Endothelial cell of umbilical vein (primary cell): Measurements from ENCODE around the gene TMF1. TPM values are rescaled to one million over a fixed set of nuclear protein-coding genes. Genes with fewer than 3 reads are reported as not detected.

Experiments used
- BruUV-seq: library from RNA; stranded (reverse); fragments of 400-500 nt; replicated peaks from 2 replicates; lab custom pipeline; 2021; lab: Mats Ljungman, UMichigan
- CTCF ChIA-PET: fragments of 300-600, 350-600 bp; sonication (Branson Sonifier 250); formaldehyde crosslinking; loops from one replicate; lab custom pipeline; 2021; ENCODE audit warnings: antibody characterized with exemption, inconsistent platforms; lab: Charles Lee
- POLR2A ChIA-PET: fragments of 300-600, 350-600 bp; sonication (Branson Sonifier 250); formaldehyde crosslinking; loops from one replicate; lab custom pipeline; 2021; ENCODE audit warnings: antibody characterized with exemption, inconsistent platforms; lab: Charles Lee
- DNase-seq: peaks from one replicate; pipeline ENCODE4 v3.0.0-alpha.2; 2011; ENCODE audit warnings: low read depth, low spot score
- FAIRE-seq: peaks from 2 replicates; lab custom pipeline; 2011; peaks lifted over from hg19 to GRCh38; lab: Jason Lieb, UNC
- H2AFZ ChIP-seq: 2 replicates; pipeline ENCODE4 v1.6.0; 2012; ENCODE audit warnings: low read depth, low read length, control low read depth, inconsistent platforms
- H3K27ac ChIP-seq: 2 replicates; pipeline ENCODE4 v1.5.1; 2011; ENCODE audit warnings: low read depth, mild to moderate bottlenecking, control low read depth, low read length, moderate library complexity; ENCODE audit not compliant: insufficient read depth
- H3K27me3 ChIP-seq, 2 experiments: 2 replicates each; pipeline versions ENCODE4 v1.6.0 to v1.6.1; 2011; ENCODE audit warnings: low read length in 2 of 2, mixed read lengths in 1 of 2; ENCODE audit not compliant: control insufficient read depth in 2 of 2, insufficient read depth in 2 of 2
- H3K36me3 ChIP-seq, 2 experiments: 2 replicates in 1 of 2; 3 replicates in 1 of 2; pipeline ENCODE4 v1.5.1; 2011; ENCODE audit warnings: low read length in 2 of 2, mild to moderate bottlenecking in 1 of 2, moderate library complexity in 1 of 2; ENCODE audit not compliant: control insufficient read depth in 2 of 2, insufficient read depth in 2 of 2; ENCODE audit errors: extremely low read depth in 1 of 2
- H3K4me1 ChIP-seq: 3 replicates; pipeline ENCODE4 v1.5.1; 2011; ENCODE audit warnings: mild to moderate bottlenecking, low read length; ENCODE audit not compliant: control insufficient read depth, insufficient read depth; ENCODE audit errors: extremely low read depth
- H3K4me2 ChIP-seq: 2 replicates; pipeline ENCODE4 v1.6.1; 2011; ENCODE audit warnings: low read length, control low read depth, mixed read lengths; ENCODE audit not compliant: insufficient read depth
- H3K4me3 ChIP-seq, 3 experiments: fragments of 200-600 bp in 1 of 3; sonication (generic), shearing (Covaris generic) in 1 of 3; replicated peaks in 1 of 3; 2 replicates each; pipeline ENCODE4 v1.5.1; 2011 to 2016; ENCODE audit warnings: control low read depth in 3 of 3, low read length in 3 of 3, mild to moderate bottlenecking in 2 of 3, inconsistent platforms in 1 of 3, low read depth in 1 of 3, moderate library complexity in 1 of 3; ENCODE audit not compliant: insufficient read depth in 1 of 3
- H3K79me2 ChIP-seq: 2 replicates; pipeline ENCODE4 v1.6.0; 2012; ENCODE audit warnings: low read length, inconsistent platforms; ENCODE audit not compliant: control insufficient read depth, insufficient read depth
- H3K9ac ChIP-seq: replicated peaks from 2 replicates; pipeline ENCODE3; 2011; ENCODE audit warnings: low read length, control low read depth; ENCODE audit not compliant: insufficient read depth; ENCODE audit errors: extremely low read depth
- H3K9me1 ChIP-seq: replicated peaks from 3 replicates; pipeline ENCODE4 v1.6.0; 2011; ENCODE audit warnings: mild to moderate bottlenecking, low read length; ENCODE audit not compliant: control insufficient read depth, insufficient read depth; ENCODE audit errors: extremely low read depth
- H3K9me3 ChIP-seq: replicated peaks from 2 replicates; pipeline ENCODE4 v1.5.1; 2012; ENCODE audit warnings: low read length, inconsistent platforms; ENCODE audit not compliant: control insufficient read depth, insufficient read depth
- H4K20me1 ChIP-seq: replicated peaks from 2 replicates; pipeline ENCODE3; 2011; ENCODE audit warnings: mild to moderate bottlenecking, low read length; ENCODE audit not compliant: control insufficient read depth, insufficient read depth; ENCODE audit errors: extremely low read depth
- EZH2 ChIP-seq: IDR thresholded peaks from 2 replicates; pipeline ENCODE4 v1.6.1; 2012; ENCODE audit warnings: borderline replicate concordance, low read depth, mild to moderate bottlenecking, moderate library complexity, low read length, inconsistent platforms; ENCODE audit not compliant: severe bottlenecking
- FOS ChIP-seq: IDR thresholded peaks from 2 replicates; pipeline ENCODE4 v1.6.1; 2011; ENCODE audit warnings: mild to moderate bottlenecking, low read length, moderate library complexity, borderline replicate concordance; ENCODE audit not compliant: insufficient read depth
- GATA2 ChIP-seq: IDR thresholded peaks from 2 replicates; pipeline ENCODE4 v1.7.0; 2011; ENCODE audit warnings: low read depth, mild to moderate bottlenecking, moderate library complexity, mixed read lengths, low read length; ENCODE audit not compliant: insufficient read length, insufficient read depth
- JUN ChIP-seq: IDR thresholded peaks from 2 replicates; pipeline ENCODE4 v1.6.1; 2011; ENCODE audit warnings: borderline replicate concordance, low read depth; ENCODE audit not compliant: insufficient read length, insufficient read depth
- MYC ChIP-seq: IDR thresholded peaks from one replicate; pipeline ENCODE4 v1.6.1; 2011; ENCODE audit warnings: mild to moderate bottlenecking, low read depth, low read length
- POLR2A ChIP-seq: IDR thresholded peaks from 2 replicates; pipeline ENCODE4 v1.6.1; 2012; ENCODE audit warnings: low read depth, mild to moderate bottlenecking, control low read depth, low read length
- POLR2AphosphoS5 ChIP-seq: IDR thresholded peaks from 2 replicates; pipeline ENCODE4 v1.6.1; 2012; ENCODE audit warnings: low read depth, mild to moderate bottlenecking, control low read depth, low read length, moderate library complexity; ENCODE audit not compliant: insufficient read depth
- dilution Hi-C: fragments of 300-500 bp; cut with MboI; formaldehyde crosslinking; loops from one replicate; pipeline ENCODE4 v1.15.0; 2019; ENCODE audit warnings: low sequenced_read_pairs; ENCODE audit not compliant: extremely low pct_ligation_motif_present
- intact Hi-C: fragments of 100-400 bp; cut with micrococcal nuclease; formaldehyde crosslinking; loops from one replicate; pipeline ENCODE4 v1.10.0; 2022
- polyA plus RNA-seq, 4 experiments: library from polyadenylated mRNA; depleted of rRNA in 3 of 4; stranded (reverse) in 3 of 4; unstranded in 1 of 4; fragments of >200 nt; gene quantifications; 2 replicates each; pipeline versions ENCODE4 v1.2.1 to v1.2.3, GENCODE V29; 2011 to 2012; ENCODE audit warnings: missing spikeins in 1 of 4
- total RNA-seq: library from RNA; stranded (reverse); gene quantifications from 2 replicates; pipeline ENCODE4 v1.2.3, GENCODE V29; 2021
- TF ChIP-seq, protein P1 (sequence below), 2 donors: IDR thresholded peaks; 1 replicate in 1 of 2; 2 replicates in 1 of 2; pipeline ENCODE4 v1.5.1; 2011; ENCODE audit warnings: low read length in 2 of 2, mild to moderate bottlenecking in 2 of 2, moderate library complexity in 2 of 2, control low read depth in 1 of 2, inconsistent platforms in 1 of 2, low read depth in 1 of 2; ENCODE audit not compliant: insufficient read depth in 1 of 2; ENCODE audit errors: extremely low read depth in 1 of 2
- TF ChIP-seq, protein P2 (sequence below): IDR thresholded peaks from 2 replicates; pipeline ENCODE4 v1.6.1; 2011; ENCODE audit not compliant: insufficient read depth, insufficient read length

TMF1 gene
- total and polyA plus RNA-seq, 2 donors (not counting 3 experiments of a cell fraction or from before 2014, with no cell fraction given) = 3.7 to 32.7 TPM

DNA sequence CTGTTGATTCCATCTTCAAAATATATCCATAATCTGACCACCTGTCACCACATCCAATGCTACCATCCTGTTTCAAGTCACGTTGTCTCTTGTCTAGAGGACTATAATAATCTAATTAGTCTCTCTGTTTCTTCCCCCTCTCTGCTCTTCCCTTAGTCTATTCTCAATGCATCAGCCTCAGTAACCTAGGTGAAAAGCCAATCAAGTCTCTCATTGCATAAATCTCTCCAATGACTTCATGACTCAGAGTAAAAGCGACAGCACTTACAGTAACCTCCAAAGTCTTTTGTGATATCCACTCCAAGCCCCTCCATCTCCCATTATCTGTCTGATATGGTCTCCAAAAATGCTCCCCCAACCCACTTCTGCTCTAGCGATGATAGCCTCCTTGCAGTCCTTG lies 20.8 kb upstream of the TMF1 start:
- H3K4me3 ChIP-seq = no peak overlapping the region
- intact Hi-C loops (no loop called here), dilution Hi-C loops (no loop called here)
- peaks cover 2 to 4% of the 10 kb centered on the region in 2 experiments for H3K36me3 ChIP-seq
- BruUV-seq = no TSS peak
- ChIA-PET CTCF (no interaction called here), POLR2A (no interaction called here)
- H3K9me1 ChIP-seq = no peaks in the 10 kb centered on the region
- TF ChIP-seq JUN (no peak), FOS (no peak), MYC (no peak), GATA2 (no peak), EZH2 (no peak), POLR2A (no peak), POLR2AphosphoS5 (no peak)
- TF ChIP-seq, protein P1, sequence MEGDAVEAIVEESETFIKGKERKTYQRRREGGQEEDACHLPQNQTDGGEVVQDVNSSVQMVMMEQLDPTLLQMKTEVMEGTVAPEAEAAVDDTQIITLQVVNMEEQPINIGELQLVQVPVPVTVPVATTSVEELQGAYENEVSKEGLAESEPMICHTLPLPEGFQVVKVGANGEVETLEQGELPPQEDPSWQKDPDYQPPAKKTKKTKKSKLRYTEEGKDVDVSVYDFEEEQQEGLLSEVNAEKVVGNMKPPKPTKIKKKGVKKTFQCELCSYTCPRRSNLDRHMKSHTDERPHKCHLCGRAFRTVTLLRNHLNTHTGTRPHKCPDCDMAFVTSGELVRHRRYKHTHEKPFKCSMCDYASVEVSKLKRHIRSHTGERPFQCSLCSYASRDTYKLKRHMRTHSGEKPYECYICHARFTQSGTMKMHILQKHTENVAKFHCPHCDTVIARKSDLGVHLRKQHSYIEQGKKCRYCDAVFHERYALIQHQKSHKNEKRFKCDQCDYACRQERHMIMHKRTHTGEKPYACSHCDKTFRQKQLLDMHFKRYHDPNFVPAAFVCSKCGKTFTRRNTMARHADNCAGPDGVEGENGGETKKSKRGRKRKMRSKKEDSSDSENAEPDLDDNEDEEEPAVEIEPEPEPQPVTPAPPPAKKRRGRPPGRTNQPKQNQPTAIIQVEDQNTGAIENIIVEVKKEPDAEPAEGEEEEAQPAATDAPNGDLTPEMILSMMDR (IDR thresholded peaks at IDR 0.05; ENCODE audit: extremely low read depth in 1 of 2, insufficient read depth in 1 of 2, low read depth in 1 of 2, low read length in 2 of 2) = no peak
- TF ChIP-seq, protein P2, sequence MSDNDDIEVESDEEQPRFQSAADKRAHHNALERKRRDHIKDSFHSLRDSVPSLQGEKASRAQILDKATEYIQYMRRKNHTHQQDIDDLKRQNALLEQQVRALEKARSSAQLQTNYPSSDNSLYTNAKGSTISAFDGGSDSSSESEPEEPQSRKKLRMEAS = no peak
- no peaks in the 10 kb centered on the region for H3K9me3 ChIP-seq
- DNase-seq = no peak
- H3K27ac ChIP-seq = no peak overlapping the region
- H3K79me2 ChIP-seq = peaks cover 17% of the 10 kb centered on the region
- H3K27me3 ChIP-seq = no peaks in the 10 kb centered on the region
- no peak for FAIRE-seq
- H2AFZ ChIP-seq = no peak overlapping the region
- H3K4me2 ChIP-seq = no peak overlapping the region
- H3K9ac ChIP-seq = no peak overlapping the region
- no peaks in the 10 kb centered on the region for H4K20me1 ChIP-seq
- peaks cover 3% of the 10 kb centered on the region for H3K4me1 ChIP-seq
